ENCODE measurements around the gene SLC12A9. TPM values are rescaled to one million over a fixed set of nuclear protein-coding genes. Genes with fewer than 3 reads are reported as not detected.

Gene SLC12A9
- total and polyA plus RNA-seq, 2 of the 8 experiments (the other 6 are each of a cell fraction or from before 2014, with no cell fraction given) = 31.4 to 40.1 TPM

- no peak for TF ChIP-seq CHD7 (IDR thresholded peaks at IDR 0.05; ENCODE audit: insufficient replicate concordance, low read length)
- TF ChIP-seq SIX5 (IDR thresholded peaks at IDR 0.05; ENCODE audit: low read depth, low read length) = no peak
- TF ChIP-seq SP2 (IDR thresholded peaks at IDR 0.05; ENCODE audit: low read length) = no peak
- TF ChIP-seq ASH2L (IDR thresholded peaks at IDR 0.05; ENCODE audit: low read length) = no peak
- no peak for TF ChIP-seq CTBP2 (IDR thresholded peaks at IDR 0.05; ENCODE audit: borderline replicate concordance, insufficient read depth, insufficient read length, low read length)
- TF ChIP-seq SP1 (IDR thresholded peaks at IDR 0.05; ENCODE audit: low read depth, low read length) = no peak
- TF ChIP-seq RAD21 (IDR thresholded peaks at IDR 0.05 in 1 of 2, conservative IDR thresholded peaks at IDR 0.05 in 1 of 2; ENCODE audit: low read depth in 2 of 2, low read length in 2 of 2) = no peak
- TF ChIP-seq ZNF274 (IDR thresholded peaks at IDR 0.05; ENCODE audit: borderline replicate concordance, extremely low read depth, low read length) = no peak
- TF ChIP-seq FOSL1 (IDR thresholded peaks at IDR 0.05; ENCODE audit: insufficient read depth, low read depth, low read length) = no peak
- TF ChIP-seq, protein P1, sequence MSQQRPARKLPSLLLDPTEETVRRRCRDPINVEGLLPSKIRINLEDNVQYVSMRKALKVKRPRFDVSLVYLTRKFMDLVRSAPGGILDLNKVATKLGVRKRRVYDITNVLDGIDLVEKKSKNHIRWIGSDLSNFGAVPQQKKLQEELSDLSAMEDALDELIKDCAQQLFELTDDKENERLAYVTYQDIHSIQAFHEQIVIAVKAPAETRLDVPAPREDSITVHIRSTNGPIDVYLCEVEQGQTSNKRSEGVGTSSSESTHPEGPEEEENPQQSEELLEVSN (IDR thresholded peaks at IDR 0.05) = no peak
- no peak for TF ChIP-seq SUZ12 (IDR thresholded peaks at IDR 0.05; ENCODE audit: low read length)
These were observed 48.5 kb downstream of the SLC12A9 start (continued) for GRCh38 chr7:100900978-100901377.
